Lower lobe of right lung (tissue), 2 donors: ENCODE measurements around the gene NACA2. TPM values are rescaled to one million over a fixed set of nuclear protein-coding genes. Genes with fewer than 3 reads are reported as not detected.

Source experiments
- ATAC-seq, 2 donors: fragments of 200-7000 bp; cut with Tn5 transposase; one replicate each; pipeline ENCODE4 v1.9.1; 2020 to 2022; ENCODE audit warnings: mild to moderate bottlenecking in 2 of 2, moderate library complexity in 2 of 2
- DNase-seq: peaks from one replicate; pipeline ENCODE4 v3.0.0-alpha.2; 2020
- H3K27ac ChIP-seq: fragments of 200-600 bp; one replicate; pipeline ENCODE4 v1.8.0; 2022
- H3K27me3 ChIP-seq: fragments of 200-600 bp; one replicate; pipeline ENCODE4 v1.8.0; 2022; ENCODE audit warnings: low read depth
- H3K36me3 ChIP-seq: fragments of 200-600 bp; one replicate; pipeline ENCODE4 v1.8.0; 2022; ENCODE audit warnings: mild to moderate bottlenecking
- H3K4me1 ChIP-seq: fragments of 200-600 bp; one replicate; pipeline ENCODE4 v1.8.0; 2022
- H3K4me3 ChIP-seq: fragments of 200-600 bp; one replicate; pipeline ENCODE4 v1.8.0; 2022; ENCODE audit warnings: mild to moderate bottlenecking
- H3K9me3 ChIP-seq: fragments of 200-600 bp; one replicate; pipeline ENCODE4 v1.8.0; 2022
- CTCF ChIP-seq: fragments of 200-600 bp; IDR thresholded peaks from one replicate; pipeline ENCODE4 v1.8.0; 2022; ENCODE audit warnings: antibody characterized with exemption, mild to moderate bottlenecking
- intact Hi-C: fragments of 100-400 bp; cut with DNase I; formaldehyde crosslinking; loops from one replicate; pipeline ENCODE4 v1.11.0; 2022
- long read RNA-seq: library from polyadenylated mRNA; unstranded; transcript quantifications from one replicate; pipeline ENCODE4 v2.0.0, GENCODE V29; 2021
- total RNA-seq: library from RNA; stranded (reverse); fragmentation: NEBNext Ultra II Directional; extraction: Animal tissue kit (Norgen Biotek cat#: 25700); gene quantifications from one replicate; pipeline ENCODE4 v1.2.1, GENCODE V29; 2021
- donor health status: DM: no; HTN: yes; CAD: no; lungs with severe emphysema.

The NACA2 gene
- not detected for total RNA-seq
- long read RNA-seq, result 0 reads

GRCh38 chr17:61591018-61591417 is at the start of gene NACA2:
NACA2 (minus strand) TSS chr17:61591219; CDS start chr17:61591180, 39 bp downstream.
- peaks cover 3% of the 10 kb centered on the region for H3K27me3 ChIP-seq
- intact Hi-C loops, result no loop called here
- no peaks in the 10 kb centered on the region for H3K36me3 ChIP-seq
- TF ChIP-seq CTCF, result no peak
- no peaks in the 10 kb centered on the region for H3K4me1 ChIP-seq
- DNase-seq, result no peak
- no peak for ATAC-seq
- H3K9me3 ChIP-seq, result no peaks in the 10 kb centered on the region
- H3K4me3 ChIP-seq, result no peak within 1 kb of the TSS
- H3K27ac ChIP-seq, result no peak within 1 kb of the TSS

GRCh38 chr17:61639818-61640217 is 48.8 kb upstream of the NACA2 start:
- no peaks in the 10 kb centered on the region for H3K9me3 ChIP-seq
- H3K27ac ChIP-seq, result no peak overlapping the region
- no peaks in the 10 kb centered on the region for H3K36me3 ChIP-seq
- ATAC-seq (no peak), DNase-seq (no peak)
- intact Hi-C loops, result no loop called here
- no peaks in the 10 kb centered on the region for H3K4me1 ChIP-seq
- H3K4me3 ChIP-seq, result no peak overlapping the region
- H3K27me3 ChIP-seq, result no peaks in the 10 kb centered on the region
- TF ChIP-seq CTCF, result no peak

DNA sequence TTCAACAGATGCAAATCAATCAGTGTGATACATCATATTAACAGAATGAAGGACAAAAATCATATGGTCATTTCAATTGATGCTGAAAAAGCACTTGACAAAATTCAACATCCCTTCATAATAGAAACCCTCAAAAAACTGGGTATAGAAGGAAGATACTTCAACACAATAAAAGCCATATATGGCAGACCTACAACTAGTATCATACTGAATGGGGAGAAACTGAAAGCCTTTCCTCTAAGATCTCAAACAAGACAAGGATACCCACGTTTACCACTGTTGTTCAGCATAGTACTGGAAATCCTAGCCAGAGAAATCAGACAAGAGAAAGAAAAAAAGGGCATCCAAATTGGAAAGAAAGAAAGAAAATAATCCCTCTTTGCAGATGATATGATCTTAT is 47.1 kb upstream of the NACA2 start:
- no peak for TF ChIP-seq CTCF
- intact Hi-C loops, result no loop called here
- ATAC-seq, result no peak

GRCh38 chr17:61635913-61636432 is 45.0 kb upstream of the NACA2 start:
- Histone ChIP-seq H3K9me3 (no peaks in the 10 kb centered on the region), H3K4me3 (no peak overlapping the region), H3K27me3 (no peaks in the 10 kb centered on the region), H3K36me3 (no peaks in the 10 kb centered on the region), H3K4me1 (no peaks in the 10 kb centered on the region), H3K27ac (no peak overlapping the region)
- DNase-seq (no peak), ATAC-seq (no peak)
- peak; percentile 62 for TF ChIP-seq CTCF
- intact Hi-C loops, result no loop called here

More for the DNA sequence above, 47.1 kb upstream of the NACA2 start:
- no peak overlapping the region for H3K27ac ChIP-seq
- no peaks in the 10 kb centered on the region for H3K9me3 ChIP-seq
- no peaks in the 10 kb centered on the region for H3K27me3 ChIP-seq
- H3K4me1 ChIP-seq, result no peaks in the 10 kb centered on the region
- no peak for DNase-seq
- H3K4me3 ChIP-seq, result no peak overlapping the region
- no peaks in the 10 kb centered on the region for H3K36me3 ChIP-seq

DNA sequence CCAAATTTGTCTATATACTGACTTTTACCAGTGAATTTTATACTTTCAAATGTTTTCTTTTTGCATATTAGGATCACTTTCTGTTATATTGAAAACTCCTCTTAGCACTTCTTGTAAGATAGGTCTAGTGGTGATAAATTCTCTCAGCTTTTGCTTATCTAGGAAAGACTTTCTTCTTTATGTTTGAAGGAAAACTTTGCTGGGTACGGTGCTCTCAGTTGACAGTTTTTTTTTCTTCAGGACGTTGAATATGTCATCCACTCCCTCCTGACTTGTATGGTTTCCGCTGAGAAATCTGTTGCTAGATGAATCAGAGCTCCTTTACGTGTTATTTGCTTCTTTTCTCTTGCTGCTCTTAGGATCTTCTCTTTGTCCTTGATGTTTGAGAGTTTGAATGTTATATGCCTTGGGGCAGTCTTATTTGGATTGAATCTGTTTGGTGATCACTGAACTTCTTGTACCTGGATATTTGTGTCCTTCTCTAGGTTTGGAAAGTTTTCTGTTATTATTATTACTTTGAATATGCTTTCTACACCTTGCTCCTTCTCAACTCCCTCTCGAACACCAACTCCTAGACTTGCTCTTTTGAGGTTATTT is 44.0 kb upstream of the NACA2 start:
- ATAC-seq, result no peak
- H3K27ac ChIP-seq, result no peak overlapping the region
- H3K27me3 ChIP-seq, result no peaks in the 10 kb centered on the region
- intact Hi-C loops, result no loop called here
- H3K4me3 ChIP-seq, result no peak overlapping the region
- H3K9me3 ChIP-seq, result no peaks in the 10 kb centered on the region
- H3K36me3 ChIP-seq, result no peaks in the 10 kb centered on the region
- H3K4me1 ChIP-seq, result no peaks in the 10 kb centered on the region
- TF ChIP-seq CTCF, result no peak
- no peak for DNase-seq
